HG03432 (cell line): Measurements from ENCODE around the gene ADAMTS14.

Experiments
- ATAC-seq: cut with Tn5 transposase; IDR thresholded peaks from one replicate; pipeline ENCODE4 v1.9.1; 2021; ENCODE audit warnings: mild to moderate bottlenecking, moderate library complexity; ENCODE audit not compliant: unreplicated experiment

The ADAMTS14 gene

GRCh38 chr10:70673043-70673928 lies 980 bp downstream of the ADAMTS14 start:
- ATAC-seq, result no peak

DNA sequence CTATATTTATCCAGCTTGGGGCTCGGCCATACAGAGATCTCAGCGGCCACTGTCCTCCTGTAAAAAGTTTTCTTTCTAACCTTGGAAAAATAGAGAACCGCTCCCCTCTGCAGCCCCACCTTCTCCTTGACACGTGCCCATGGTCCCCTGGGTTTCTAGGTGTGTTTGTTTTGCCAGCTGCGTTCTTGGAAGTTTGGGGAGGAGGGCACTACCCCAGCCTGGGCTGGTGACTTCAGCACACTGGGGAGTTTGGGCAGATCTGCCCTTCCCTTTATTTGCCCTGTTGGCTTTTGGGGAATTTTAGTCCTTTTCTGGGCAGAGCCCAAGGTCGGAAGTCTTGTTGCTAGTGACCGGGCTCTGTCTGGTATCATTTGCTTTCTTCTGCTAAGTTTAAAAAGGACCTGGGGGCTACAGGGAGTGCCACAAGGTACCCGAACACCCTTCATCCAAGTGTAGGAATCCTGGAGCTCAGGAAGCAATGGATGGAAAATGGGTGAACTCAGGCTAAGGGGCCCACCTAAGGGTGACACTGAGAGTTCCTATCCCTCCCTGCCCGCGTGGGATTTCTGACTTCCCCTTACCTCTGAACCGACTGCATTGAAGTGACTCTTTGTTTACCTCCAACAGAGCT lies 1.7 kb downstream of the ADAMTS14 start:
- ATAC-seq, result no peak

- no peak for ATAC-seq
Observed at GRCh38 chr10:70674560-70675495, 2.5 kb downstream of the ADAMTS14 start.

DNA sequence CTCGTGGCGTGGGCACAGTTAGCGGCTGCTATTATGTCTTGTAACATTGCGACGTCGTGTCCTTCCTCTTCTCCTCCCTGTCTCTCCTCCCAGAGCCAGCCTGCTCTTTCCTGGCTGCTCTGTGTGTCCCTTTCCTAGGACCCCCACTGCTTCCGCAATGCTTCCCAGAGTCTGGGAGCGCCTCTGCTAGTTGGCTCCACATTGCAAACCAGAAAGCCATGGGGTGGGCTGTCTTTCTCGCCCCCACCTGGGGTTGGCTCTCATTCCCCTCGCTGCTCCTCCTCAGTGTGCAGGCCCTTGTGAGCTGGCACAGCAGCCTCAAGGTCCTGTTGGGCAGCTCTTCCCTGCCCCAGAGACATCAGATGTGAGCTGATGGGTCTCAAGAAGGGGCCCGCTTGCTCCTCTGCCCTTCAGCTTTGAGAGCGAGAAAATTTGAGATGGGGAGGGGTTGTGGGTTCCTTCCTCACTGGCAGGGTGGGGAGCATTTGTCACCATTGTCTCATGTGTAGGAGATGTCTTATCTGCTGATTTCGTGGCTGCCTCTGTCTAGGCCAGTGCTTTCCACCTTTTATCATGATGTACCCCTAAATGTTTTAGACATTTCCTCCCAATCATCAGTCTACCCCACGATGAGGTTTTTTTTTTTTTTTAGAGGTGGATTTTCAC lies 3.3 kb downstream of the ADAMTS14 start:
- no peak for ATAC-seq

DNA sequence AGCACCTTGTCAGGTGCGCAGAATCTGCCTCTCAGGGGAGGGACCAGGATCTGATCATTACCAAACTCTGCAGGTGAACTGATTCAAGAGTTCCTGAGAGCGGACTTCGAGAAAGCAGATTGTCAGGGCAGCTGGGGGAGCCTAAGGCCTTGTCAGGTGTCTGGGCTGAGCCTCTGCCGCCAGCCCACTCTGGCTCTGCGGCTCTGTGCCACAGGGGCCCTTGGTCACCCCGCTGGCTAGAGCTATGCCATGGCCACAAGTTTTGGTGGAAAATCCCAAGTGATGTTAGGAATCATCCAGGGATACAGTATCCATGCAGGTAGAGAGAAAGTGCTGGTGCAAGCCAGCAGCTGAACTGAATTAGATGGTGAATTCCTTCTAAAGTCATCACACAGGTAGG lies 4.2 kb downstream of the ADAMTS14 start:
- ATAC-seq, result no peak

GRCh38 chr10:70677016-70677415 lies 4.7 kb downstream of the ADAMTS14 start:
- ATAC-seq, result no peak

DNA sequence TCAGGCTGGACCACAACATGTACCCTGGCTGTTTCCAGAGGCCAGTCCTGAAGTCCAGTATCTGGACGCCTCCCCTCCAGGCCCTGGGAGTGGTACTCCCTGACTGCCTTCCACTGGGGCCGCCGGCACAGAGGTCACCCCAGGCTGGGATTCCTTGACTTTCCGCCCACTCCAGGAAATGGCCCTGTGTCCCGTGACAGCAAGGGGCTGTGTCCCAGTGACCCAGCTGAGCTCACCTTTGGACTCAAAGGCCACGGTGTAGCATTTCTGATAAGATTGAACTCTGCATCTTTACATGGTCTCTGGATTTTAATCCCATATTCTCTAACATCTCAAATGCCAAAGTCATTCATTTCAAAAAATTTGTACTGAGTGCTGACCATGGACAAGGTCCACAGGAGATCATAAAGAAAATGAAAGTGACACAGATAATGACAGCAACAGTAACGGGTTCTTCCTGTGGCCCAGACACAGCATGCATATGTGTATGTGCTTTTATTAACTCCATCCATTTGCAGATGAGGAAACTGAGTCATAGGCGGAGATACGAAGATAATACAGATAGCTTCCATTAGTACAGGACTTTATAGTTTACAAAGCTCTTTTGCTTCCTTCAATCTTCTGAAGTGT lies 5.4 kb downstream of the ADAMTS14 start:
- ATAC-seq, result no peak

DNA sequence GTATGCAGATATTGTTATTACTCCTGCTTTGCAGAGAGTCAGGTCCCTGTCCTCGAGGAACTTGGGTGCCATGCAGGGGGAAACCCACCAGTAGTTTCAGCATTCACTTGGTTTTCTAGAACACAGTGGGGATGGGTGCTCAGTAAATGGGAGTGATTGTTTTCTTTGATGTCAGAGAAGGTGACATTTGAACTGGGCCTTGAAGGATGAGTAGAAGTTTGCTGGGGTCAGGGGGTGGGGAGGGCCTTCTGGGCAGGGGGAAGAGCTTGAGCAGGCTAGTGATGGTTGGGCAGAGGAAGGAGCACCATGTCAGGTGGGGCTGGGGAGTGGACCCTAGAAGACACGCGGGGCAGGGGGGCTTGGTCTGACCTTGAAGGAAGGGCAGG lies 5.9 kb downstream of the ADAMTS14 start:
- ATAC-seq, result no peak

DNA sequence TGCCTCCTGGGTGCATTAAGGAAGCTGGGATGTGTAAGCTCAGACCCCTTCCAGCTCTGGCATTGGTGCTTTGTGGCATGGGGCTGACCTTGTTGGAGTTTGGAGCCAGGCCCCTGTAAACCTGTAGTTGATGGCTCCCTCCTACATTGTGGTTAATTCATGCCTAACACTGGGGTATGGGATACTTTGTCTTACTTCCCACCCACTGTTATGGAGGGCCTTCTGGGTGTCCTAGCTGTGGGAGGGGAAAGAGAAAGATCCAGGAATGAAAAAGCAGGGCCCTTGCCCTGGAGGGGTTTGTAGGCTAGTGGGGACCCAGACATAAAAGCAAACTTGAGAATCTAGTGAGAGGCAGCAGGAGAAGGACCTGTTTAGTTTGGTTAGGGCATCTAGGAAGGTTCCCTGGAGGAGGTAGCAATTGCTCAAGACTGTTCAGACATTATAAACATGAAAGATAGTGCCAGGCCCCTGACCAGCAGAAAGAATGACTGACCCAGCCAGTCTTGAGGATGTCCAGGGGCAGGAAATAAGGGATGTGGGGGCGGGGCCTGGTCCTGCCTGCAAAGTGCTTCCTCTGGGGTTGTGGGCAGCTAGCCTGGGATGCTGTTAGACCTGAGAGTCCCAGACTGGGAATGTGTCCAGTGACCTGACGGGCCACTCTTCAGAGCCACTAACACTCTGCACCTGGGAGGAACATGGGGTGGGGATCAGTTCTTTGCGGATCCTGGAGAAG lies 6.6 kb downstream of the ADAMTS14 start:
- ATAC-seq, result no peak

DNA sequence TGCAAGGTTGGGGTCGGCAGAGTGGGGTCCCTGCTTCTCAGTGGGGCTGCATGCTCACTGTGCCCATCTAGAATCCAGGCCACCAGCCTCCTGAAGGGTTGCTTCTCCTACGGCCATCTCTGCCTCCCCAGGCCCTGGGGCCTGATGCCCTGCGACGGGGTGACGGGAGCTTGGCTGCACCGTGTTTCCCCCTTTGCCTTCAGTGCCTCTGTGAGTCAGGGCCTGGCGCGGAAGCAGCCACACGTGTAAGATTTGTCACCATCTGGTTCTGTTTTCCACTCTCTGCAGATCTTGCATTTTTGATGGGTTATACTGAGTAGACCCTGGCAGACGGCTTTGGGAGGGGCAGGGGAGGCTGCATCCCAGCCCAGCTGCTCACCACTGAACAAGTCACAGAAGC lies 7.2 kb downstream of the ADAMTS14 start:
- no peak for ATAC-seq

DNA sequence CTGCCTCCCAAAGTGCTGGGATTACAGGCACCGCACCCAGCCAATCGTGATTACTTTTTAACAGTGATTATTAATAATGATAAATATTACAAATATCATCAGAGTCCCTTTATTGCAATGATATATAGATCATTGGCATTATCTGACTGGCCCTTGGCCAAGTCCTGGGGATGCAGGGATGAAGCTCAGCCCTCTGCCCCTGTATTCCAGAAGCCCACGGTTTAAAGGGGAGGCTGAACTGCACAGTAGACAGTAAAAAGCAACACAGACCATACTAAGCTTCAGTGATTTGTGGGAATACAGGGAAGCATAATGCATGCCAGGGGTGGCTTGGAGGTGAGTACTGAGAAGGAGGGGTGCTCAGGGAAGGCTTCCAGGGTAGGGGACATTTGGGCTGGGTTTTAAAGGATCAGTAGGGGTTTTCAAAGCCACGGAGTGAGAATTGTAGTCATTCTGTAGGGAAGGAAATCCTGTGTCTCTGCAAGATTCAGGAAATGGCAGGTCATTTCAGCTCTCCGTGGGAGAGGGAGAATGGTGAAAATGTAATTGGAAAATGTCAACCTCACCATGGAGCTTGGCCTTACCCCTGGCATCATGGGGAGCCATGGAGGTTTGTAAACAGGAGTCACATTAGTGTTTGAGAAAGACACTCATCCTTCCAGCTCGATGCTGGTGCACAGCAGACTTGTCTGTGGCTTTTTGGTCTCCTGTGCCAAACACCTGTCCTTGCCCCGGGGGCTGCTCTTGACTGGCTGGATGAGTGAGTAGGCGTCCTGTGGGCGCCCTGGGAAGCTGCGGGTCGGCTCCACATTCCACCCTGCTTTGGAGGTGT lies 8.8 kb downstream of the ADAMTS14 start:
- ATAC-seq, result no peak

DNA sequence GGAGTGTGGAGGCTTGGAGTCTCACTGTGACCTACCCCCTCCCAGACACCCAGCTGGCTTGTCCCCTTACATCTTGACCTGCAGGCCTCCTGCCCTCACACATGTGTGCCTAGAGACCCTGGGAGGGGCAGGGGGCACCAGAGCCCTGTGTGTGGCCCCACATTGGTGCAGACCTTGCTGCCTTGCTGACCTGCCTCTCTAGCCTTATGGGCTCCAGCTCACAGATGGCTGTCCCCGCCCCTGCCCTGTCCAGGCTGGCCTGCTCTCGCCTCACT lies 9.4 kb downstream of the ADAMTS14 start:
- no peak for ATAC-seq

DNA sequence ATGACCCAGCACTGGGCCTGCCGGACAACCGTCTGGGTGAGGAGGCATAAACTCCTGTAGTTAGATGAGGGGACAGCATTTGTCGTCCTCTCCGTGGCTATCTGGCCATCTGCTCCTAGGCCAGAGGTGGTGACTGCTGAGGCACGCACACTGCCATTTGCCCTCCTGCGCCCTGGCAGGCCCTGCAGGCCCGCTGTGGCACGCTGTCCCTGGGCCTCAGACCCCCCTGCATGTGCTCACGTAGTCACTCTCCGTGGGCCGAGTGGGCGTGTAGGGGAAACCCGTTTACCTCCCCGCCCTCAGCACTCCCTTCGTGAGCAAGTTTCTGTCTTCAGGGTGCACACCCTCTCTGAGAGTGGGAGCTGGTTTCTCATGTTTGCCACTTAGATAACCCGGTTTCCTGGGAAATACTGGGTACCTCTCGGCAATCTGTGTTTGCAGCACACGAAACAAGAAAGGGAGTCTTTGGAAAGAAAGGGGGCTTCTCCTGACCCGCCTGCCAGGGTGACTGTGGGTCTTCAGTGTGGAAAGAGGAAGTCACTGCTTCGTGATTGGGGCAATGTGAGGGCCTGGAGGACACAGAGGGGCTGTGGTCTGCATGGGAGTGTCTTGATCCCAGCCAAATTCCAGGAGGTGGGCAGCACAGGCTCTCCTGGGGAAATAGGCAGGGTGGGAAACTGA lies 10.8 kb downstream of the ADAMTS14 start:
- ATAC-seq, result no peak

- no peak for ATAC-seq
Observed at GRCh38 chr10:70683601-70683934, 11.3 kb downstream of the ADAMTS14 start.

- ATAC-seq, result no peak
Observed at GRCh38 chr10:70683940-70684339, 11.6 kb downstream of the ADAMTS14 start.

GRCh38 chr10:70684374-70684773 lies 12.1 kb downstream of the ADAMTS14 start:
- ATAC-seq, result no peak

- no peak for ATAC-seq
Observed at GRCh38 chr10:70684839-70685454, 12.6 kb downstream of the ADAMTS14 start.

GRCh38 chr10:70685455-70685911 lies 13.2 kb downstream of the ADAMTS14 start:
- ATAC-seq, result no peak
